Right lobe of liver (tissue), 4 donors: ENCODE results near the gene MAGI1.

ENCODE experiments used
- CTCF ChIP-seq, 4 donors: fragments of 200-600 bp in 3 of 4; fragments of 450-650 bp in 1 of 4; IDR thresholded peaks; one replicate each; pipeline versions ENCODE4 v1.5.1 to v1.8.0; 2016 to 2022; ENCODE audit warnings: antibody characterized with exemption in 4 of 4, mild to moderate bottlenecking in 2 of 4
- POLR2A ChIP-seq: fragments of 450-650 bp; IDR thresholded peaks from one replicate; pipeline ENCODE4 v1.6.1; 2017; ENCODE audit warnings: antibody characterized with exemption, mild to moderate bottlenecking
- donor health status: DM: no; HTN: no; CAD: no.
- donor health status: DM: no; HTN: no; CAD: no.
- donor health status: DM: no; HTN: yes; CAD: no.

DNA sequence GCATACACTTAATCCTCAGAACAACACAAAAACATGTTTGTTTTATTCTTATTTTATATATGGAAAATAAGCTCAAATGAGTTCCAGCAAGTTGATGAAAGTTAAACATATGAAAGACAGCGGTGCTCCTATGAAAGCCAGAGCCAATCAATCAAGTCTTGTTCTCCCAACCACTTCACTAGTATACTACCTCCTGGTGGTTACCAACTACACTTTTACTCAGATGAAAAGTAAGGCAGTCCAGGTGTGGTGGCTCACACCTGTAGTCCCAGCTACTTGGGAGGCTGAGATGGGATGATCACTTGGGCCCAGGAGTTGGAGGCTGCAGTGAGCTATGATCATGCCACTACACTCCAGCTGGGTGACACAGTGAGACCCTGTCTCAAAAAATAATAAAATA lies 66.0 kb downstream of the MAGI1 start:
- no peak for TF ChIP-seq CTCF (IDR thresholded peaks at IDR 0.05)
- no peak for TF ChIP-seq POLR2A
